GM15510 (cell line): Measurements from ENCODE around the gene LETM1.

Source experiments
- POLR2A ChIP-seq: IDR thresholded peaks from 3 replicates; pipeline ENCODE4 v1.6.1; 2011; ENCODE audit warnings: borderline replicate concordance; ENCODE audit not compliant: insufficient read length; ENCODE audit errors: extremely low read depth

The LETM1 gene

DNA sequence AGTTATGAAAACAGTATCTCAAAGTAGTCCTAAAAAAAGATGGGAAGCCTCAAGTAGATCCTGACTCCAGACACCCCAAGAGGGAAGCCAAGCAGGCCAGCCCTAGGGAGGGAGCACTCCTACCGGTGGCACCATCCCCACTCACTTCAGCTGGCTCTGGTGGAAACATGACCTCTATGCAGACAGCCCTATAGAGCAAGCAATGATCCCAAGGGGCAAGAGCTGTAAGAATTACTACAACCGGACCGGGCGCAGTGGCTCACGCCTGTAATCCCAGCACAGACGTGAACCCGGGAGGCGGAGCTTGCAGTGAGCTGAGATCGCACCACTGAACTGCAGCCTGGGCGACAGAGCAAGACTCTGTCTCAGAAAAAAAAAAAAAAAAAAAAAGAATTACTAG lies 5.7 kb downstream of the LETM1 start:
- no peak for TF ChIP-seq POLR2A

DNA sequence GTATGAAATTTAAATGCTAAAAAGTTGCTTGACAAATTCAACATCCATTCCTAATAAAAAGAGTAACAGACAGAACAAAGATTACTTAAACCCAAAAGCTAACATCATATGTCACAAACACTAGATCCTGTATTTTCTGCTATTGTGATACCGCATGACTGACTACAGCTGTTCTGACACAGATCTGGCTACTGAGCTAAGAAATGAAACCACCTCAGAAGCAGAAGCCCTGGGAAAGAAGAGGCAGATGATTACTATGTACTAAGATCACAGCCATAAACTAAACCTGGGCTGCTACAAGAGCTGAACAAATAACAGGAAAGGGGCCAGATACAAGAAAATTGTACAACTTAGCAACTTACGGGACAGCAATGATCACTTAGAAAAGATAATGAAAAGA lies 9.4 kb downstream of the LETM1 start:
- TF ChIP-seq POLR2A, result no peak

DNA sequence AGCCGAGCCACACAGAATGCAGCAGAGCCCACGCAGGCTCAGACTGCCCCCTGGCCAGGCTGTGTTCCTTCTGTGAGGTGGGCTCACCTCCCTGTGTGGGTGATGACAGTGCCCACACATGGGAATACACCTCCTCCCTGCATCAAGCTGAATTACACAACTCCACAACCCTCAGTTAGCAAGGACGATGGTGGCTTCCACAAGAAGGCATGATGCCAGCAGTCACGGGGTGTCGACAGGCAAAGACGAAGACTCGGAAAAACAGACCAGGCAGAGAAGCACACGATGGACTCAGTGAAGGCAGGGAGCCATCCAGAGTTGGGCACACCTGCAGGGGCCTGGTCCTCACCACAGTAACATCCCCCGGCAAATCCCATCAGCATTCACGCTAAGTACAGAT lies 12.1 kb downstream of the LETM1 start:
- TF ChIP-seq POLR2A, result no peak

DNA sequence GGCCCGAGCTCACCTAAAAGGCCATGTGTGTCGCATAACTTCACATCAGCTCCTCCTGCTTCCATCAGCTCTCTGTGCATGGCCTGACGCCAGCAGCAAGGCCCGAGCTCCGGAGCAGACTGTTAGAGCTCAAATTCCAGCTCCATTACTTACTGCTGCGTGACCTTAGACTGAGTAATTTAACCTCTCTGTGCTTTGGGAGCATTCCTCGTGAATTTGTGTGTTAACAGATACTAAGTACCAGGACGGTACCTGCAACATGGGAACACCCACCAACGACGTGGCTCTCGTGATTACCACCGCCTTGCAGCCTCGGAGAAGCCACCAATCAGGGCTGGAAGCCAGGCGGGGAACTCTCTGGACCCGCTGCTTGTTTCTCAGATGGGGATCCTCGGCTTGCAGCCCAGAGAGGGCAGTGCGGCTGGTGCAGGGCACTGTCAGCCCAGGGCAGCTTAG lies 12.9 kb downstream of the LETM1 start:
- no peak for TF ChIP-seq POLR2A

DNA sequence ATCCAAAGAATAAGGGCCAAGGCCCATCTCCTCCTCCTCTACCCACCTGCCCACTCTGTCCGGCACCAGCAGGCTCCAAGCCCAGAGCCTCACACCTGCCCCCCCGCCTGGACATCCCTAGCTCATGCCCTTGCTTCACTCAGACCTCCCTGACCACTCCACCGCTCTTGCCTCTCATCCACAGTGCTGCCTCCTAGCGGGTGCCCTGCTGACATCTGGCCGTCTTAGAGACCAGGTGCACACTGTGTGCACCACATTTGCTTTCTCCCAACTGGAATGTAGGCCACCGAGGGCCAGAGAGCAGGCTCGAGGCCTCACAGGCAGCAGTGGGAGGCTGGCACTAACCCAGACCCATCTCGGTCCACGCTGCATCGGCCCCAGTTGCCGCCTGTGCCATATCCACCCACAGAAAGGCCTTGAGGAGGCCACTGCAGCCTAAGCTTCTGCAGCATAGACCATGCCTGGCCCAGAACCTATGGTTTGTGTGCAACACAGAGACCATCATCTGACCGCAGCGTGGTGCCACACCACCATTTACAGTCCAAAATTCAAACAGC lies 13.5 kb downstream of the LETM1 start:
- no peak for TF ChIP-seq POLR2A

DNA sequence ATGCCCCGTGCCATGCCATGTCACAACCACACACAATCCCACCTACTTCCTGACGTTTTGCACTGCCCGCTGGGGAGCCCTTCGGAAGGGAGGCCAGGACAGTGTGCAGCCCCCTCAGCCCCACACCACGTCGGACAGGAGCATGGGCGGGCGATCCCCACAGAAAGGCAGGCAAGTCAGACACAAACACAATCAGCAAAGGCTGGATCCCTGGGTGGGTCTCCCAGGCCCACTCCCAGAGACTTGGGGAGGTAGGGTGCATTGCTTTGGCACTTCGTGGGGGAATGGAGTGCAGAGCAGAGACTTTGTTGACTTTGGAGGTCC lies 14.1 kb downstream of the LETM1 start:
- no peak for TF ChIP-seq POLR2A

DNA sequence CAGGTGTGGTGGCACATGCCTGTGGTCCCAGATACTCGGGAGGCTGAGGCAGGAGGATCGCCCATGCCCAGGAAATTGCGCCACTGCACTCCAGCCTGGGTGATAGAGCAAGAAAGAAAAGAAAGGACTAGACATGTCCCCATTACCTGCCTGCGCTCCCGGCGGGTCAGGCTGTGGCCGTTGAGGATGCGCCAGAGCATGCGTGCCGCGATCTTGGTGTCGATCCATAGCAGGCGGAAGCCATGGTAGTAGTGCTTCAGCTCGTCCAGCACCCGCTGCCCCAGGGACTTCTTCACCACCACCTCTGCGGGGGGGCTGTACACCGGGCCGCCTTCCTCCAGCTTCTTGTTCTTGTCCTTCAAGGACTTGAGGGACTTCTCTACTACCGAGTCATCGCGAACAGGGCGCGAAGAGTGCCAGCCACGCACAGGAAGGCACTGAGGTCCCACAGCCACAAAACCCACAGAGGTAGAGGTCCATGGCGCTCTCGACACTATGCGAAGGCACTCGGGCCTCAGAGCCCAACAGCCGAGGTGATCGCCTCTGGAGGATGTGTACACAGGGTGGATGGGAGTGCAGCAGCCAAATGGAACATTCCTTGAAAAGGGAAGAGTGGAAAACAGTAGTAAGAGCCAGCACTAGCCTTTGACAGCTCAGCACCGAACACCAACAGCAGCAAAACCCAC lies 14.6 kb downstream of the LETM1 start:
- no peak for TF ChIP-seq POLR2A

DNA sequence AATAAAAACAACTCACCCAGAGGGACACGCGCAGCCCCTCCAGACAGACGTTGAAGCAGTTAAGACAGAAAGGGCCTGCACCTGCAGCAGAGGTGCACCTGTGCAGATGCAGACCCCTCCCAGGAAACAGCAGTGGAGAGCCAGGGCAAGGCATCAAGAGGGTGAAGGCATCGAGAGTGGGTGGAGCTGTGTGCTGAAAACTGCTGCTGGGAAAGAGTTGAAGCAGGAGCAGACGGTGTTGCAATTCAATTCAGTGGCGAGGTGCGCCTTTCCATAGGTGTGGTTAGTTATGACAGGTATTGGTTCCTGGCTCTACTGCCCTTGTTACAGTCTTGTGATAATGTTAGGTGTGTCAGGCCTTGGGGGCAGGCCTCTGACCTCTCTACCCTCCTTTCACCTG lies 16.7 kb downstream of the LETM1 start:
- TF ChIP-seq POLR2A, result no peak

DNA sequence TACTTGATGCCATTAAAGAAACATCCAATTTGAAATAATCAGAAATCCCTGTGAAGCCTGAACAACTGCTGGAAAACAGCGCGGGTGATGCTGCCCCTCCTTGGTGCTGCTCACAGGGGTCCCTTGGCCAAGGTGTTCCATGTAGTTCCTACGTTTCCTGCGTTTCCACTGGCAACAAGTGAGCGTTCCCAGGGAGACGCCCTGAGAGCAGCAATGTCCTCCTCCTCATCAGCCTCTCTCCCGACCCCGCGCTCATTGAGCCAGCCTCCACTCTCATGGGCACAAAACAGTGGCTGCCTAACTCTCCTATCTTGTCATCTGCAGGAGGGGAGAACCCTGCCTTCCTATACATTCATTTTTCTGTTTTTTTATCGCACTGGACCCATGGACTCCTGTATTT lies 18.9 kb downstream of the LETM1 start:
- no peak for TF ChIP-seq POLR2A

DNA sequence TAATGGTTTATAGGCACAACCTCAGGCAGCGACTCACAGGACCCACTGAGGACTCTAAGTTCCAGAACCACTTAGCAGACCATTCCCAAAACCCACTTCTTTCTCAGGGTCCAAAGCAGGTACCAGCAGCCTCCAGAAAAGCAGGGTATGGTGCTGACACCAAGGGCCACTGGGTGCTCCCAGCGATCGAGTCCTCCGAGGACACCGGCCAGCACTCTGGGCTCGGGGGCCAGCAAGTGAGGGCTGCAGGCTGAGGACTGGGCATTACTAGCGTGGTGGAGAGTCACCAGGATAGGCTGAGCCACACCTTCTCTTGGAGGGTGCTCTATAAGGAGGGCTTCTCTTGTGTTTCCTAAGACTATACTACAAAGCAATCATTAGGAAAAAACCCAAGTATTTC lies 19.3 kb downstream of the LETM1 start:
- no peak for TF ChIP-seq POLR2A

DNA sequence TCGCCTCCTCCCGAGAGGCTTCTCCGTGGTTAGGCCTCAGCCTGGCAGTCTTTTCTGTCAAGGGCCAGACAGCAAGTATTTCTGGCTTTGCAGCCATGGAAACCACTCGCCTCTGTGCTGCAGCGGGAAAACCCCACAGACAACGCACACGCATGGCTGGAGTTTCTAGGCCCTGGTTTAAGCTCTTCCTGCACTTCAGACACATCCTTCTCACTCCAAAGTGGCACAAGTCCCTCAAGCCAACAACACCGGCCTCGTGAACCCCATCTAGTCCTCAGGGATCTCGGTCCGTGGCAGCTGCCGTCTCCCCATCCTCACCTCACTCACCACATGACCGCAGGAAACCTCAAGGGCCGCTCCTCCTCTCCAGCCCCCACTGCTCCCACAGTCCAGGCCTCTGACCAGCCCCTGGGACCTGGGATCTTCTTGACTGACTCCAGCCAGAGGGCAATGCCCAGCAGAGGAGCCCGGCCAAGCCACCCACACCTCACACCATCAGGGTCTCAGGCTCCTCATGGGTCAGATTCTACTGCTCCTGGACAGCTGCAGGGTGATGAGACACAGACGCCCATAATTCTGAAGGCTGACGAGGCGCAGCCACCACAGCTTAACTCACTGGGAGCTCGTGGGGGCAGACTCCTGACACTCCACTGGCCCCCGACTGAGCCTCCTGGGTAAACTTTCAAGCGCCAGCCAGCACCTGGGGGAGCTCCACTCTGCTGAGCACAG lies 21.7 kb downstream of the LETM1 start:
- TF ChIP-seq POLR2A, result no peak

DNA sequence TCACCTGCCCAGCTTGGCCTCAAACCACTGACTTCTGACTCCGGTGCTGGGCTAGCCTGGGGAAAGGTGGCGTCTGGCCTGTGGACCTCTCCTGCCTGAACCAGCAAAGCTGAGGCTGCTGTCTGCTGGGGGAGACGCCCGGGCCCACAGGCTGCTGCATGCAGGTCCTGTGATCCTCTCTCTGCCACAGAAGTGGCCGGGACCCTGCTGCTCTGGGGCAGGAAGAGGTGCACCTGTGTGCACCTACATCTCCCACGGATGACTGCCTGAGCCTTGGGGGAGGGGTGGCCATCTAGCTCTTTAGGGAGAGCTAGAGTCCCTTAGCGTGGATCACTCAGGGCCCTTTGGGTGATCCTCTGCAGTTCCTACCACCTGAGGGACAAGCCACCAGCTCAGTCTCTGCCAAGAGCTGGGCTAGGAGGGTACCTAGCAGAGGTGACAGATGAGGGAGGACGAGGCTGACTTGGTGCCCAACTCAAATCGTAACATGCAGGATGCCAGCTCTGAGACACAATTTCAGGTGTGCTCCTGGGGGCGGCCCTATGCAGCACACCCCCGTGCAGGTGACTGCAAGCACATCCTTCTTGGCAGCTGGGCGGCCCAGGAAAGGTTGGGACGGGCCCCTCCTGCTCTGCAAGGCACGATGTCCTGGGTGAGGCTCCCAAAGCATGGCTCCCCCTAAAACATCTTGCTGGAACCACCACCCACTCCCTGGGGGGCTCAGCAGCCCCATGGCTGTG lies 22.5 kb downstream of the LETM1 start:
- no peak for TF ChIP-seq POLR2A

DNA sequence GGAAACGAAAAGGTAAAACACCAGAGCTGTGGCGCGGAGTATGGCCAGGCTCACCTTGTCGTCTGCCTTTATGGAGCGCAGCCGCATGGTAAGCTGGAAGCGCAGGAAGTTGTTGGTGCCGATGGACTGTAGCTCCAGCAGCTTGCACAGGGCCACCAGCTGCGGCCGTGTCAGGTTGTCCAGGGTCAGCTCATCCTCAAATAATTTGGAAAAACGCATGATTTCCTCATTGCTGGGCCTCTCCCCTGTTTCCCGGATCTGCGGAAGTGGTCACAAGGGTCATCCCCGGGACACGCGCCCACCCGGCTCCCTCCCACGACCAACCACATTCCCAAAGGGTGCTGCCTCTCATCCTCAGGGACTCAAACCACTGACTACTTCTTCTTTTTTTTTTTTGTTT lies 23.3 kb downstream of the LETM1 start:
- no peak for TF ChIP-seq POLR2A

DNA sequence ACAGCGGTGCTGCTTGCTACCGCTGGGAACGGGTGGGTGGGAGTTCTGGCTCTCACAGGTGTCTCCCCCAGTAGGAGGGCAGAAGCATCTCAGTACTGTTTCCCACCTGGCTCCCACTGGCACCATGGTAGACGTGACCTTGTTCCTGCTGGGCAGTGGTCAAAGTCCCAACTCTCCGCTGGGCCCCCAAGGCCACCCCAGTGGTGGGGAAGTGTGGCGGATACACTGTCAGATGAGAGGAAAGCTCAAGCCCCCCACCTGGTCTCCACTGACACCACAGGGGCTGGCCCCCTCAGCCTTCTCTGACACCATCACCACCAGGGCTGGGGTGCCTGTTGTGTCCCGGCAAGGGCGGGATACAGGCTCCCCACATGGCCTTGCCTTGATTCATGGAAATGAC lies 24.6 kb downstream of the LETM1 start:
- no peak for TF ChIP-seq POLR2A

DNA sequence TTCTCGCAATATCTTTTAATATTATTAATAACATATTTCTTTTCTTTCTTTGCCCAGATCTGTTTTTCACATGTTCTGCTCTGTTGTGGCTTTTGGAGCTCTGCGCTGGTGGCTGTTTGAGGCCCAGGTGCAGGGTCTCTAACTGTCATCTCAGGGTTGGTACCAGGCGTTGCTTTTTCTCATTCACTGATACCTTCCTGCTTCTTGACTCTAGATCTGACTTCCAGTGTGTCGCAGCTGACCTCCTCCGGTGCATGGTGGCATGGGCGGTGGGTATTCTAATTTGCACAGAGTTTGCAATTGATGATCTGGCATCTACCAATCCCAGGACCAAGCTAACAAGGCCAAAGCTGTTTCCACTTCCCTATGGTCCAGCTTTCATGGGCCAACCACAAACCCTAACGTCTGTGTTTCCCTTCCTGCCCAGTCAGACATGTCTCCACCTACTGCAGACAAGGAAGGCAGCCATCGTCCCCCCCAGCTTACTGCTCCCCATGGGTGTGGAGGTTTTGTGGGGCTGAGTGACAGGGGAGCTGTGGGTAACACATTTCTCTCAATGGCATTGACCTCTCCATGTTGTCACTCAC lies 25.2 kb downstream of the LETM1 start:
- TF ChIP-seq POLR2A, result no peak
